SK-N-SH (cell line): Measurements from ENCODE around the gene KLHDC8A. TPM values are rescaled to one million over a fixed set of nuclear protein-coding genes. Genes with fewer than 3 reads are reported as not detected.

Experiments used
- CTCF ChIA-PET: fragments of 300-600, 350-600 bp; formaldehyde crosslinking; extraction: SDS; loops from one replicate; lab custom pipeline; 2021; lab: Yijun Ruan, JAX
- POLR2A ChIA-PET: fragments of 350-600 bp; sonication (Branson Sonifier 250); formaldehyde crosslinking; extraction: SDS; loops from one replicate; lab custom pipeline; 2020; ENCODE audit warnings: antibody characterized with exemption, inconsistent platforms; lab: Yijun Ruan, JAX
- DNase-seq: peaks from one replicate; pipeline ENCODE4 v3.0.0; 2012
- H2AFZ ChIP-seq: fragments of 200-600 bp; sonication (generic); 2 replicates; pipeline ENCODE4 v1.8.1; 2016; ENCODE audit warnings: antibody characterized with exemption, mild to moderate bottlenecking, low read depth
- H3F3A ChIP-seq: fragments of 200-600 bp; sonication (generic); replicated peaks from 2 replicates; pipeline ENCODE3; 2016; ENCODE audit warnings: antibody characterized with exemption, mild to moderate bottlenecking; ENCODE audit not compliant: insufficient read depth
- H3K27ac ChIP-seq, 2 experiments: fragments of 200-500 bp in 1 of 2; fragments of 200-600 bp in 1 of 2; sonication (Bioruptor generic) in 1 of 2; sonication (generic), shearing (Covaris generic) in 1 of 2; 2 replicates each; pipeline versions ENCODE4 v1.5.1 to v1.6.1; 2014 to 2016; ENCODE audit warnings: low read depth in 2 of 2, inconsistent platforms in 1 of 2, low read length in 1 of 2, mild to moderate bottlenecking in 1 of 2, mixed read lengths in 1 of 2
- H3K27me3 ChIP-seq: fragments of 200-600 bp; sonication (generic), shearing (Covaris generic); 2 replicates; pipeline ENCODE4 v1.6.1; 2016; ENCODE audit warnings: mixed run types; ENCODE audit not compliant: insufficient read depth
- H3K36me3 ChIP-seq, 2 experiments: fragments of 200-500 bp in 1 of 2; fragments of 200-600 bp in 1 of 2; sonication (Bioruptor generic) in 1 of 2; sonication (generic) in 1 of 2; replicated peaks in 1 of 2; 2 replicates each; pipeline versions ENCODE3 to v1.5.1; 2014 to 2016; ENCODE audit warnings: low read length in 1 of 2, mild to moderate bottlenecking in 1 of 2; ENCODE audit not compliant: insufficient read depth in 2 of 2, control insufficient read depth in 1 of 2
- H3K4me1 ChIP-seq, 2 experiments: fragments of 200-500 bp in 1 of 2; fragments of 200-600 bp in 1 of 2; sonication (Bioruptor generic) in 1 of 2; sonication (generic), shearing (Covaris generic) in 1 of 2; 2 replicates each; pipeline versions ENCODE4 v1.5.1 to v1.6.1; 2014 to 2016; ENCODE audit warnings: low read depth in 1 of 2, low read length in 1 of 2, mixed run types in 1 of 2; ENCODE audit not compliant: insufficient read depth in 2 of 2, control insufficient read depth in 1 of 2
- H3K4me2 ChIP-seq: fragments of 200-600 bp; sonication (generic), shearing (Covaris generic); 2 replicates; pipeline ENCODE4 v1.6.1; 2017; ENCODE audit warnings: mixed run types
- H3K4me3 ChIP-seq, 2 experiments: fragments of 200-500 bp in 1 of 2; fragments of 200-600 bp in 1 of 2; sonication (Bioruptor generic) in 1 of 2; sonication (generic), shearing (Covaris generic) in 1 of 2; 2 replicates each; pipeline versions ENCODE4 v1.5.1 to v1.8.1; 2014 to 2016; ENCODE audit warnings: low read depth in 2 of 2, inconsistent platforms in 1 of 2, low read length in 1 of 2, mild to moderate bottlenecking in 1 of 2, mixed read lengths in 1 of 2, moderate library complexity in 1 of 2
- H3K79me2 ChIP-seq: fragments of 200-600 bp; sonication (generic); 2 replicates; pipeline ENCODE4 v1.8.1; 2017; ENCODE audit warnings: mild to moderate bottlenecking; ENCODE audit not compliant: insufficient read depth
- H3K9ac ChIP-seq: fragments of 200-600 bp; sonication (generic); 2 replicates; pipeline ENCODE4 v1.6.1; 2017; ENCODE audit warnings: mixed run types
- H3K9me2 ChIP-seq: fragments of 200-600 bp; sonication (generic); 2 replicates; pipeline ENCODE4 v1.6.1; 2017; ENCODE audit warnings: mixed run types
- H3K9me3 ChIP-seq: fragments of 200-600 bp; sonication (generic); 2 replicates; pipeline ENCODE4 v1.6.1; 2017; ENCODE audit warnings: mixed run types, mild to moderate bottlenecking, moderate library complexity
- H4K20me1 ChIP-seq: fragments of 200-600 bp; sonication (generic); 2 replicates; pipeline ENCODE4 v1.6.1; 2017; ENCODE audit warnings: mild to moderate bottlenecking, mixed run types; ENCODE audit not compliant: insufficient read depth
- CHD2 ChIP-seq: fragments of 150-350 bp; IDR thresholded peaks from 2 replicates; pipeline ENCODE4 v1.6.1; 2018; ENCODE audit warnings: low read length; ENCODE audit not compliant: partially characterized antibody
- CTCF ChIP-seq: fragments of 200-600 bp; sonication (generic); IDR thresholded peaks from 2 replicates; pipeline ENCODE4 v1.6.1; 2017; ENCODE audit warnings: antibody characterized with exemption, mild to moderate bottlenecking, moderate library complexity
- ELF1 ChIP-seq: IDR thresholded peaks from 2 replicates; pipeline ENCODE4 v1.4.0; 2012
- EZH2phosphoT487 ChIP-seq: fragments of 200-600 bp; sonication (generic); IDR thresholded peaks from 2 replicates; pipeline ENCODE4 v1.6.1; 2017; ENCODE audit warnings: low read depth, mixed run types, mild to moderate bottlenecking, antibody characterized with exemption, moderate library complexity, borderline replicate concordance
- FOSL2 ChIP-seq: IDR thresholded peaks from 2 replicates; pipeline ENCODE4 v1.4.0; 2012; ENCODE audit warnings: low read depth, mild to moderate bottlenecking, moderate library complexity, borderline replicate concordance
- GATA2 ChIP-seq: sonication (generic); formaldehyde crosslinking; IDR thresholded peaks from 2 replicates; pipeline ENCODE4 v1.5.0; 2020; ENCODE audit warnings: mild to moderate bottlenecking, missing genetic modification reagents
- IRF3 ChIP-seq: fragments of 150-350 bp; IDR thresholded peaks from 2 replicates; pipeline ENCODE4 v1.6.1; 2016; ENCODE audit warnings: mild to moderate bottlenecking, low read depth, low read length
- JUND ChIP-seq: IDR thresholded peaks from 2 replicates; pipeline ENCODE4 v1.4.0; 2012
- NRF1 ChIP-seq: IDR thresholded peaks from 2 replicates; pipeline ENCODE4 v1.6.1; 2012; ENCODE audit warnings: low read depth, mild to moderate bottlenecking, low read length
- POLR2AphosphoS5 ChIP-seq: IDR thresholded peaks from 2 replicates; pipeline ENCODE4 v1.6.1; 2012; ENCODE audit warnings: low read depth, low read length
- RAD21 ChIP-seq: IDR thresholded peaks from 2 replicates; pipeline ENCODE4 v1.6.1; 2012; ENCODE audit warnings: mild to moderate bottlenecking, low read length
- REST ChIP-seq: IDR thresholded peaks from 2 replicates; pipeline ENCODE4 v1.6.1; 2012; ENCODE audit warnings: mild to moderate bottlenecking, low read depth, low read length, moderate library complexity
- SMC3 ChIP-seq: IDR thresholded peaks from 2 replicates; pipeline ENCODE4 v1.6.1; 2012; ENCODE audit warnings: low read depth, low read length, improper control_type of control experiment
- USF2 ChIP-seq: fragments of 150-350 bp; IDR thresholded peaks from 2 replicates; pipeline ENCODE4 v1.6.1; 2017; ENCODE audit warnings: antibody characterized with exemption, low read length, low read depth, borderline replicate concordance
- WGBS: methylation state at CpG from one replicate; pipeline ENCODE4 v1.1.6; 2017; ENCODE audit warnings: low lambda C conversion rate; 5-methylcytosine and 5-hydroxymethylcytosine counted together
- polyA plus RNA-seq, 3 experiments: library from polyadenylated mRNA; depleted of rRNA; stranded (reverse); fragments of >200 nt; gene quantifications; 2 replicates each; pipeline ENCODE4 v1.2.3, GENCODE V29; 2012

The KLHDC8A gene
- polyA plus RNA-seq, 1 of the 3 experiments (the other 2 are of a cell fraction), result 0.02 TPM

GRCh38 chr1:205379056-205379455, 22.3 kb upstream of the KLHDC8A start:
- Histone ChIP-seq H3K27me3 (no peaks in the 10 kb centered on the region), H3K9me3 (no peaks in the 10 kb centered on the region), H3K4me2 (no peak overlapping the region), H3K79me2 (no peaks in the 10 kb centered on the region), H3K4me3 (no peak overlapping the region), H3F3A (peaks cover 21% of the 10 kb centered on the region)
- 77% methylated on average over 8 of the region's 8 CpGs for WGBS
- TF ChIP-seq GATA2 (CRISPR knock-in tag), result no peak
- TF ChIP-seq ELF1, result no peak
- no peak for TF ChIP-seq POLR2AphosphoS5
- TF ChIP-seq CTCF, result no peak
- no peak for TF ChIP-seq SMC3
- no peak for TF ChIP-seq FOSL2
- no peak for TF ChIP-seq IRF3
- no peak for TF ChIP-seq JUND
- no peak for TF ChIP-seq NRF1
- TF ChIP-seq EZH2phosphoT487, result no peak
- no peak for TF ChIP-seq USF2
- no peak for TF ChIP-seq CHD2
- no peak for TF ChIP-seq REST
- no peak for TF ChIP-seq RAD21
- TF ChIP-seq, all 33 proteins: peak for 0
- H4K20me1 ChIP-seq, result no peaks in the 10 kb centered on the region
- H3K4me1 ChIP-seq, result peaks cover 4 to 16% of the 10 kb centered on the region in 2 experiments
- H3K27ac ChIP-seq, result no peak overlapping the region
- H3K9ac ChIP-seq, result no peak overlapping the region
- no peaks in the 10 kb centered on the region for H3K36me3 ChIP-seq
- no peaks in the 10 kb centered on the region for H3K9me2 ChIP-seq
- ChIA-PET POLR2A (no interaction called here), CTCF (interaction anchor here (1.1 to 3.6 kb wide), 3 partner anchors 11 to 106 kb away, joined by 3 to 18 read pairs (median 4); no protein-coding TSS in a partner anchor)
- H2AFZ ChIP-seq, result no peak overlapping the region
- DNase-seq, result no peak
